PC-3 (cell line): Measurements from ENCODE around the gene PGA3. TPM values are rescaled to one million over a fixed set of nuclear protein-coding genes. Genes with fewer than 3 reads are reported as not detected.
"Not testable (repeated sequence)": the region's sequence is repeated elsewhere in the genome, so short reads cannot be mapped to it uniquely, and the experiment has no call there.

ENCODE experiments used
- ATAC-seq: fragments of 200-7000 bp; cut with Tn5 transposase; 2 replicates; pipeline ENCODE4 v1.9.1; 2020; ENCODE audit warnings: mild to moderate bottlenecking, moderate library complexity
- BruUV-seq: library from RNA; stranded (reverse); fragments of 400-500 nt; replicated peaks from 2 replicates; lab custom pipeline; 2021; lab: Mats Ljungman, UMichigan
- CTCF ChIA-PET: fragments of 300-600 bp; sonication (Branson Sonifier 250); formaldehyde crosslinking; loops from one replicate; lab custom pipeline; 2022; ENCODE audit warnings: antibody characterized with exemption; lab: Charles Lee
- POLR2A ChIA-PET: fragments of 300-600 bp; sonication (Branson Sonifier 250); formaldehyde crosslinking; loops from one replicate; lab custom pipeline; 2022; ENCODE audit warnings: antibody characterized with exemption; ENCODE audit not compliant: unreplicated experiment; lab: Charles Lee
- DNase-seq: peaks from one replicate; pipeline ENCODE4 v3.0.0-alpha.2; 2015
- H2AFZ ChIP-seq: fragments of 300-600 bp; sonication (generic); 2 replicates; pipeline ENCODE4 v1.6.0; 2016; ENCODE audit warnings: antibody characterized with exemption, low read length
- H3F3A ChIP-seq: fragments of 300-600 bp; sonication (generic); one replicate; pipeline ENCODE4 v1.6.0; 2017; ENCODE audit warnings: antibody characterized with exemption, low read length, control low read depth, mild to moderate bottlenecking; ENCODE audit not compliant: unreplicated experiment
- H3K27ac ChIP-seq: fragments of 300-600 bp; sonication (generic); 2 replicates; pipeline ENCODE4 v1.5.1; 2016; ENCODE audit warnings: mild to moderate bottlenecking, low read length
- H3K27me3 ChIP-seq: fragments of 300-600 bp; sonication (generic); 2 replicates; pipeline ENCODE4 v1.6.1; 2016; ENCODE audit warnings: low read length, mixed read lengths
- H3K36me3 ChIP-seq: fragments of 300-600 bp; sonication (generic); 2 replicates; pipeline ENCODE4 v1.6.1; 2016; ENCODE audit warnings: low read depth, mixed run types, low read length, mixed read lengths
- H3K4me1 ChIP-seq: fragments of 300-600 bp; sonication (generic); 2 replicates; pipeline ENCODE4 v1.5.1; 2016; ENCODE audit warnings: low read length; ENCODE audit not compliant: insufficient read depth
- H3K4me2 ChIP-seq: fragments of 300-600 bp; sonication (generic); 2 replicates; pipeline ENCODE4 v1.6.0; 2016; ENCODE audit warnings: low read length
- H3K4me3 ChIP-seq: fragments of 300-600 bp; sonication (generic); 2 replicates; pipeline ENCODE4 v1.5.1; 2016; ENCODE audit warnings: mild to moderate bottlenecking, low read length, mixed read lengths
- H3K79me2 ChIP-seq: fragments of 300-600 bp; sonication (generic); 2 replicates; pipeline ENCODE4 v1.6.1; 2017; ENCODE audit warnings: low read length, mixed read lengths
- H3K9ac ChIP-seq: fragments of 300-600 bp; sonication (generic); 2 replicates; pipeline ENCODE4 v1.6.0; 2016; ENCODE audit warnings: mild to moderate bottlenecking, low read length
- H3K9me2 ChIP-seq: fragments of 300-600 bp; sonication (generic); replicated peaks from 2 replicates; pipeline ENCODE4 v1.6.1; 2016; ENCODE audit warnings: mixed run types, low read length, mixed read lengths
- H3K9me3 ChIP-seq: fragments of 300-600 bp; sonication (generic); 2 replicates; pipeline ENCODE4 v1.6.1; 2016; ENCODE audit warnings: low read length, mixed read lengths
- H4K20me1 ChIP-seq: fragments of 300-600 bp; sonication (generic); 2 replicates; pipeline ENCODE4 v1.6.1; 2016; ENCODE audit warnings: low read length, mixed read lengths
- intact Hi-C: fragments of 100-400 bp; cut with micrococcal nuclease; formaldehyde crosslinking; loops from 2 replicates; pipeline ENCODE4 v1.9.0; 2023
- total RNA-seq: library from RNA; depleted of rRNA; stranded (reverse); fragments of >200 nt; gene quantifications from 2 replicates; pipeline ENCODE4 v1.2.3, GENCODE V29; 2014

PGA3 gene
- total RNA-seq, 1 experiment from 2014 or later: not detected

- H3K27ac ChIP-seq, H3K9me3 ChIP-seq, H3K4me3 ChIP-seq, H2AFZ ChIP-seq, POLR2A ChIA-PET, H3K4me2 ChIP-seq, H3K4me1 ChIP-seq, H3K9me2 ChIP-seq, H3K27me3 ChIP-seq, H3K36me3 ChIP-seq, H4K20me1 ChIP-seq, CTCF ChIA-PET, H3K9ac ChIP-seq, BruUV-seq, H3F3A ChIP-seq, DNase-seq, H3K79me2 ChIP-seq, ATAC-seq, intact Hi-C loops: not testable (repeated sequence)
Measured at GRCh38 chr11:61231585-61231984, 28.3 kb downstream of the PGA3 start.

GRCh38 chr11:61232548-61233145, 29.3 kb downstream of the PGA3 start:
- CTCF ChIA-PET, H4K20me1 ChIP-seq, intact Hi-C loops, H3K9me2 ChIP-seq, H2AFZ ChIP-seq, H3K4me1 ChIP-seq, ATAC-seq, H3K9me3 ChIP-seq, H3K27me3 ChIP-seq, DNase-seq, H3K4me3 ChIP-seq, H3F3A ChIP-seq, H3K36me3 ChIP-seq, H3K4me2 ChIP-seq, H3K9ac ChIP-seq, H3K79me2 ChIP-seq, BruUV-seq, POLR2A ChIA-PET, H3K27ac ChIP-seq: not testable (repeated sequence)

- H2AFZ ChIP-seq, H4K20me1 ChIP-seq, H3K9ac ChIP-seq, H3F3A ChIP-seq, CTCF ChIA-PET, H3K4me3 ChIP-seq, H3K9me2 ChIP-seq, H3K4me1 ChIP-seq, DNase-seq, H3K9me3 ChIP-seq, H3K27ac ChIP-seq, H3K79me2 ChIP-seq, BruUV-seq, POLR2A ChIA-PET, H3K27me3 ChIP-seq, H3K4me2 ChIP-seq, H3K36me3 ChIP-seq, ATAC-seq, intact Hi-C loops: not testable (repeated sequence)
Measured at GRCh38 chr11:61237130-61237529, 33.8 kb downstream of the PGA3 start.

- H3K4me2 ChIP-seq, ATAC-seq, intact Hi-C loops, H3K4me3 ChIP-seq, H3F3A ChIP-seq, H3K79me2 ChIP-seq, H3K27me3 ChIP-seq, H3K4me1 ChIP-seq, H3K9me2 ChIP-seq, H3K27ac ChIP-seq, H4K20me1 ChIP-seq, H3K36me3 ChIP-seq, BruUV-seq, H3K9me3 ChIP-seq, H3K9ac ChIP-seq, H2AFZ ChIP-seq, POLR2A ChIA-PET, DNase-seq, CTCF ChIA-PET: not testable (repeated sequence)
Measured at GRCh38 chr11:61240288-61240687, 37.0 kb downstream of the PGA3 start.

GRCh38 chr11:61240875-61241274, 37.6 kb downstream of the PGA3 start, which contains the start of gene PGA5:
PGA5 (plus strand) TSS chr11:61241175; CDS start chr11:61241227, 52 bp downstream.
- BruUV-seq, H3K27ac ChIP-seq, H3K9me3 ChIP-seq, CTCF ChIA-PET, H4K20me1 ChIP-seq, intact Hi-C loops, POLR2A ChIA-PET, H3K9ac ChIP-seq, H3F3A ChIP-seq, H3K4me1 ChIP-seq, H3K4me3 ChIP-seq, H3K27me3 ChIP-seq, H3K4me2 ChIP-seq, DNase-seq, H2AFZ ChIP-seq, H3K9me2 ChIP-seq, H3K36me3 ChIP-seq, H3K79me2 ChIP-seq, ATAC-seq: not testable (repeated sequence)

- ATAC-seq, H3K36me3 ChIP-seq, H3F3A ChIP-seq, H2AFZ ChIP-seq, H3K4me1 ChIP-seq, DNase-seq, H3K9ac ChIP-seq, H3K9me2 ChIP-seq, H3K27me3 ChIP-seq, intact Hi-C loops, POLR2A ChIA-PET, CTCF ChIA-PET, H3K9me3 ChIP-seq, H3K79me2 ChIP-seq, H3K27ac ChIP-seq, H3K4me2 ChIP-seq, H4K20me1 ChIP-seq, H3K4me3 ChIP-seq, BruUV-seq: not testable (repeated sequence)
Measured at GRCh38 chr11:61241526-61241925, 38.2 kb downstream of the PGA3 start.
